T-cell (primary cell): ENCODE measurements around the gene MAP4K4. TPM values are rescaled to one million over a fixed set of nuclear protein-coding genes. Genes with fewer than 3 reads are reported as not detected.

Source experiments
- ATAC-seq, 4 experiments: fragments of 200-7000 bp in 3 of 4; fragments of 150-1000 bp in 1 of 4; cut with Tn5 transposase; replicated peaks in 1 of 4; 1 replicate in 3 of 4; 2 replicates in 1 of 4; pipeline ENCODE4 v1.10.0; 2021; ENCODE audit warnings: moderate library complexity in 3 of 4, mild to moderate bottlenecking in 2 of 4, moderate number of reproducible peaks in 1 of 4
- CTCF ChIA-PET, 2 donors: fragments of 300-600 bp; sonication (Branson Sonifier 250); formaldehyde crosslinking; loops; one replicate each; lab custom pipeline; 2022; ENCODE audit warnings: antibody characterized with exemption in 2 of 2; lab: Charles Lee
- POLR2A ChIA-PET, 2 donors: fragments of 300-600 bp; sonication (Branson Sonifier 250); formaldehyde crosslinking; loops; one replicate each; lab custom pipeline; 2022; ENCODE audit warnings: antibody characterized with exemption in 2 of 2; lab: Charles Lee
- DNase-seq, 35 experiments: peaks; one replicate each; pipeline versions ENCODE4 v3.0.0 to v3.0.0-alpha.2; 2013 to 2023
- H3K27ac ChIP-seq: one replicate; pipeline ENCODE4 v1.5.1; 2013; ENCODE audit warnings: low read length
- H3K27me3 ChIP-seq, 2 experiments: replicated peaks in 1 of 2; 1 replicate in 1 of 2; 2 replicates in 1 of 2; pipeline versions ENCODE4 v1.6.1 to v1.7.0; 2013; ENCODE audit warnings: low read length in 1 of 2, mixed read lengths in 1 of 2; ENCODE audit not compliant: control insufficient read depth in 2 of 2, insufficient read depth in 2 of 2; ENCODE audit errors: extremely low read depth in 1 of 2
- H3K36me3 ChIP-seq, 2 donors: 1 replicate in 1 of 2; 2 replicates in 1 of 2; pipeline versions ENCODE4 v1.6.1 to v1.7.0; 2013; ENCODE audit warnings: low read length in 1 of 2; ENCODE audit not compliant: control insufficient read depth in 2 of 2, insufficient read depth in 1 of 2; ENCODE audit errors: extremely low read depth in 1 of 2
- H3K4me1 ChIP-seq, 2 experiments: 1 replicate in 1 of 2; 2 replicates in 1 of 2; pipeline versions ENCODE4 v1.6.1 to v1.7.0; 2013; ENCODE audit warnings: low read length in 2 of 2, mixed read lengths in 1 of 2; ENCODE audit not compliant: insufficient read depth in 2 of 2, control insufficient read depth in 1 of 2; ENCODE audit errors: extremely low read depth in 1 of 2
- H3K4me3 ChIP-seq, 2 donors: 1 replicate in 1 of 2; 2 replicates in 1 of 2; pipeline versions ENCODE4 v1.5.1 to v1.7.0; 2013; ENCODE audit warnings: mild to moderate bottlenecking in 2 of 2, low read length in 1 of 2, moderate library complexity in 1 of 2; ENCODE audit not compliant: control insufficient read depth in 1 of 2; ENCODE audit errors: extremely low read depth in 1 of 2
- H3K9me3 ChIP-seq: 2 replicates; pipeline ENCODE4 v1.7.0; 2013
- H3K27ac Mint-ChIP-seq, 2 donors: one replicate each; pipeline ENCODE4 v1.8.0; 2020 to 2021; ENCODE audit warnings: mild to moderate bottlenecking in 2 of 2, mixed read lengths in 2 of 2
- H3K27me3 Mint-ChIP-seq, 2 donors: one replicate each; pipeline ENCODE4 v1.8.0; 2021 to 2022; ENCODE audit warnings: mixed read lengths in 2 of 2
- H3K36me3 Mint-ChIP-seq: one replicate; pipeline ENCODE4 v1.8.0; 2021; ENCODE audit warnings: mixed read lengths
- H3K4me1 Mint-ChIP-seq, 3 donors: one replicate each; pipeline ENCODE4 v1.8.0; 2020 to 2022; ENCODE audit warnings: mixed read lengths in 3 of 3, mild to moderate bottlenecking in 1 of 3
- H3K4me3 Mint-ChIP-seq, 3 donors: one replicate each; pipeline ENCODE4 v1.8.0; 2020 to 2022; ENCODE audit warnings: mild to moderate bottlenecking in 3 of 3, mixed read lengths in 3 of 3, moderate library complexity in 3 of 3
- H3K9me3 Mint-ChIP-seq, 3 donors: one replicate each; pipeline ENCODE4 v1.8.0; 2020 to 2022; ENCODE audit warnings: mixed read lengths in 3 of 3
- WGBS: methylation state at CpG from one replicate; pipeline ENCODE4 v1.1.5; 2013; ENCODE audit warnings: missing lambda C conversion rate; ENCODE audit not compliant: insufficient coverage; 5-methylcytosine and 5-hydroxymethylcytosine counted together
- total RNA-seq, 35 experiments: library from RNA in 6 of 35; stranded (reverse) in 6 of 35; fragments of 120-200 nt in 1 of 35; gene quantifications; one replicate each; pipeline versions ENCODE4 v1.2.1 to v1.2.4 and lab custom pipeline; 2013 to 2026

Gene MAP4K4
- total RNA-seq, 5 donors from 2014 or later (not counting 1 experiment from before 2014, with no cell fraction given): 84.2 to 148 (median 93.2) TPM

DNA sequence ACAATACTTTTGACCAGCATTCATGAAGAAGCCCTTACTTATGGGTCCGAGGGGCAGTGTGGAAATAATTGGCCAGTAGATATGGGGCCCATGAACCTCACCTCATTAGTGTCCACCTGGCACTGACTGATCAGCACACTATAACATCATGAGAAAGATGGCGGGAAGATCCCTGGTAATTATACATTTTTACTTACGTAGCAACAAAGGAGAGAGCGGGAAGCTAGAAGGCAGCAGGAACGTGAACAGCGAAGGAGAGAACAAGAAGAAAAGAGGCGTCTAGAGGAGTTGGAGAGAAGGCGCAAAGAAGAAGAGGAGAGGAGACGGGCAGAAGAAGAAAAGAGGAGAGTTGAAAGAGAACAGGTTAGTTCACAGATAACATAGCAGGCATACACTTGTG, 158.3 kb downstream of the MAP4K4 start:
- peaks cover 65% of the 10 kb centered on the region for H3K36me3 Mint-ChIP-seq
- no peaks in the 10 kb centered on the region for H3K27me3 ChIP-seq
- H3K27ac ChIP-seq: no peak overlapping the region
- no peak overlapping the region for H3K4me3 Mint-ChIP-seq
- DNase-seq (no peak), ATAC-seq (no peak)
- H3K27me3 Mint-ChIP-seq: no peaks in the 10 kb centered on the region
- ChIA-PET CTCF (no interaction called here), POLR2A (no interaction called here)
- no peaks in the 10 kb centered on the region for H3K4me1 ChIP-seq
- H3K4me3 ChIP-seq: no peak overlapping the region
- no peaks in the 10 kb centered on the region for H3K9me3 Mint-ChIP-seq
- H3K36me3 ChIP-seq: peaks cover 3 to 89% of the 10 kb centered on the region in 2 donors
- 98% methylated on average over 6 of the region's 9 CpGs for WGBS
- no peak overlapping the region for H3K27ac Mint-ChIP-seq
- H3K4me1 Mint-ChIP-seq: peaks cover 2 to 13% (median 5%) of the 10 kb centered on the region in 3 donors
- H3K9me3 ChIP-seq: no peaks in the 10 kb centered on the region

DNA sequence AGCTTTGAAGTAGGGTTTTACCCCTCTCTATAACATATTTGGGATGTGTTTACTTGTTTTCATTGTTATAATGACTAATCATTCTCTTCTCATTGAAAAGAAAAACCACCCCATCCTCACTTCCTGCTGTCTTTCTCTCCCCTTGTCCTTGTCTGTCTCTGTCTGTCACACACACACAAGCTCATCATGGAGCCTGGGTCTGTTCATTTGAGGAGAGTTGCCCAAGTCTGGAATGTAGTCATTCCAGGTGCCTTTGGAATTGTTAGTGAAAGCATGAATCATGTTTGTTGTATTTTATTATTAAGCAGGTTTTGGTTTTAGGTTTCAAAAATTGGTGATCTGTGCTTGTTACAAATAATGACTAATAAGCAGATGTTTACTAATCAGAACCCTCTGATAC, 160.7 kb downstream of the MAP4K4 start:
- Mint-ChIP-seq H3K4me3 (no peak overlapping the region), H3K27ac (peak overlapping the region; percentile 42 to 43), H3K9me3 (no peaks in the 10 kb centered on the region), H3K4me1 (peaks cover 9 to 15% (median 12%) of the 10 kb centered on the region in 3 donors), H3K27me3 (no peaks in the 10 kb centered on the region), H3K36me3 (peaks cover 75% of the 10 kb centered on the region)
- ChIA-PET POLR2A (interaction anchor here in 1 of 2 donors (0.7 kb wide), 1 partner anchor 148 kb away, joined by 3 read pairs; no protein-coding TSS in a partner anchor), CTCF (no interaction called here)
- no peak overlapping the region for H3K27ac ChIP-seq
- no peak overlapping the region for H3K4me3 ChIP-seq
- DNase-seq (no peak), ATAC-seq (no peak)
- H3K9me3 ChIP-seq: no peaks in the 10 kb centered on the region
- no peaks in the 10 kb centered on the region for H3K4me1 ChIP-seq
- peaks cover 4 to 85% of the 10 kb centered on the region in 2 donors for H3K36me3 ChIP-seq
- H3K27me3 ChIP-seq: no peaks in the 10 kb centered on the region

DNA sequence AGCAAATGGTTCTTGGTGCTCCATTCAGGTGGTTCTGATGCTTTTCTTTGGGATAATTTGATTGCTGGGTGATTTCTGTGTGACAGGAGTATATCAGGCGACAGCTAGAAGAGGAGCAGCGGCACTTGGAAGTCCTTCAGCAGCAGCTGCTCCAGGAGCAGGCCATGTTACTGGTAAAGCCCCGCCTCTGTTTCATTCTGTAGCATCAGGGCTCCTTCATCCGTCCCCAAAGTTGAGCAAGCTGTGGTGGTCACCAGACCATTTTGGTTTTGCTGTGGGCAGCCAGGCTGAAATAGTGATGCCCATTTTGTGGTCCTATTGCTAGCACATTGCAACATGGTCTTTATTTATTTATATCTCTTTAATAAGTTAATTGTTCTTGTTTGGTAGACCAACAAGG, 161.4 kb downstream of the MAP4K4 start:
- Histone ChIP-seq H3K9me3 (no peaks in the 10 kb centered on the region), H3K4me3 (no peak overlapping the region), H3K36me3 (peaks cover 9 to 85% of the 10 kb centered on the region in 2 donors), H3K4me1 (no peaks in the 10 kb centered on the region), H3K27ac (no peak overlapping the region), H3K27me3 (no peaks in the 10 kb centered on the region)
- no peaks in the 10 kb centered on the region for H3K27me3 Mint-ChIP-seq
- peaks cover 74% of the 10 kb centered on the region for H3K36me3 Mint-ChIP-seq
- POLR2A ChIA-PET: no interaction called here
- peak overlapping the region in 1 of 2 donors; percentile 42 for H3K27ac Mint-ChIP-seq
- no peaks in the 10 kb centered on the region for H3K9me3 Mint-ChIP-seq
- H3K4me1 Mint-ChIP-seq: peaks cover 9 to 15% (median 12%) of the 10 kb centered on the region in 3 donors
- WGBS: 100% methylated on average over 4 of the region's 4 CpGs
- no peak overlapping the region for H3K4me3 Mint-ChIP-seq
- no peak for ATAC-seq
- no peak for DNase-seq
- CTCF ChIA-PET: interaction anchor here in 1 of 2 donors (0.7 kb wide), 1 partner anchor 437 kb away, joined by 3 read pairs; no protein-coding TSS in a partner anchor

DNA sequence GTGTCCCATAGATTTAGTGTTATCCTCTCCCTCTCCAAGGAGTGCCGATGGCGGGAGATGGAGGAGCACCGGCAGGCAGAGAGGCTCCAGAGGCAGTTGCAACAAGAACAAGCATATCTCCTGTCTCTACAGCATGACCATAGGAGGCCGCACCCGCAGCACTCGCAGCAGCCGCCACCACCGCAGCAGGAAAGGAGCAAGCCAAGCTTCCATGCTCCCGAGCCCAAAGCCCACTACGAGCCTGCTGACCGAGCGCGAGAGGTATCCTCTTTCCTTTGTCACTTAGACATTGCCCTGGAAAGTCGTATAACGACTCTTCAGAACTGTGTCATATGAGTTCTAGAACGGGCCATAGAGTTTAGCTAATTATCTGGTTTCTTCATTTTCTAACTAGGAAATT, 162.1 kb downstream of the MAP4K4 start:
- ChIA-PET CTCF (interaction anchor here in 1 of 2 donors (0.7 kb wide), 1 partner anchor 438 kb away, joined by 3 read pairs; no protein-coding TSS in a partner anchor), POLR2A (no interaction called here)

DNA sequence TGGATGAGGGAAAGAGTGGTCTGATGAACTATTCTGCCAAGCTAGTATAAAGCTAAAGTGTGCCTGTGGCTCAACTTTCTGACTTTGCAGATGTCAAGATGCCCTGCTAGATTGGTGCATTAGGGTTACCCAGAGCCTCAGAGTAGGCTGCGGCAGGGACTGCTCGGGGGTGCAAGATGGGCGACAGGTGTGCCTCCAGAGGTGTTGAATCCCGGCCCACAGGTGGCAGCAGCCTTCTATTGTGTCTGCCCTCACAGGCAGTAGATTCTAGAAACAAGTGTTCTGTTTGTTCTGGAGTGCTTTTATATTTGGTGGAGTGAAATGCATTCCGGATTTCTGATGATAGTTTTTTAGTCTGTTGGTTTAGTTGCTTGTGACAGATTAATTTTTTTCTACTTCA, 162.7 kb downstream of the MAP4K4 start:
- Mint-ChIP-seq H3K4me1 (peaks cover 9 to 15% (median 12%) of the 10 kb centered on the region in 3 donors), H3K27ac (peak overlapping the region in 1 of 2 donors; percentile 58), H3K27me3 (no peaks in the 10 kb centered on the region), H3K9me3 (no peaks in the 10 kb centered on the region), H3K36me3 (peaks cover 72% of the 10 kb centered on the region), H3K4me3 (no peak overlapping the region)
- H3K9me3 ChIP-seq: no peaks in the 10 kb centered on the region
- ATAC-seq (no peak), DNase-seq (peak in 1 of 35 experiments; percentile 4)
- H3K4me1 ChIP-seq: no peaks in the 10 kb centered on the region
- CTCF ChIA-PET: no interaction called here
- no peaks in the 10 kb centered on the region for H3K27me3 ChIP-seq
- H3K36me3 ChIP-seq: peaks cover 9 to 85% of the 10 kb centered on the region in 2 donors
- POLR2A ChIA-PET: no interaction called here
- H3K27ac ChIP-seq: no peak overlapping the region
- 98% methylated on average over 4 of the region's 5 CpGs for WGBS
- no peak overlapping the region for H3K4me3 ChIP-seq

More for the DNA sequence above, 162.1 kb downstream of the MAP4K4 start:
- Mint-ChIP-seq H3K27me3 (no peaks in the 10 kb centered on the region), H3K27ac (no peak overlapping the region), H3K9me3 (no peaks in the 10 kb centered on the region), H3K4me3 (no peak overlapping the region), H3K4me1 (peaks cover 9 to 15% (median 12%) of the 10 kb centered on the region in 3 donors), H3K36me3 (peaks cover 71% of the 10 kb centered on the region)
- DNase-seq: no peak
- no peaks in the 10 kb centered on the region for H3K4me1 ChIP-seq
- H3K9me3 ChIP-seq: no peaks in the 10 kb centered on the region
- WGBS: 100% methylated on average over 5 of the region's 16 CpGs
- H3K27ac ChIP-seq: no peak overlapping the region
- H3K27me3 ChIP-seq: no peaks in the 10 kb centered on the region
- peaks cover 9 to 83% of the 10 kb centered on the region in 2 donors for H3K36me3 ChIP-seq
- H3K4me3 ChIP-seq: no peak overlapping the region
- no peak for ATAC-seq

DNA sequence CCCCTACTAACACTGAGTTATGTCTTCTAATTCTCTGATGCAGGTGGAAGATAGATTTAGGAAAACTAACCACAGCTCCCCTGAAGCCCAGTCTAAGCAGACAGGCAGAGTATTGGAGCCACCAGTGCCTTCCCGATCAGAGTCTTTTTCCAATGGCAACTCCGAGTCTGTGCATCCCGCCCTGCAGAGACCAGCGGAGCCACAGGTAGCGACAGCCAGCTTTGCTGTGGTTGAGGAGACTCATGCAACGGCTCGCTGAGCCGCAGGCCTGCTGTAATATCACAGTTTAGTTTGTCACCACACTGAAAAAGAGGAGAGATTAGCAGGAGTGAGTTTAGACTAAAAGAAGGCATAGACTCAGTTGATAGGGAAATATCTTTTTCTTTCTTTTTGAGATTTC, 163.3 kb downstream of the MAP4K4 start:
- Mint-ChIP-seq H3K36me3 (peaks cover 71% of the 10 kb centered on the region), H3K27ac (peak overlapping the region in 1 of 2 donors; percentile 58), H3K4me1 (peaks cover 9 to 15% (median 12%) of the 10 kb centered on the region in 3 donors), H3K4me3 (no peak overlapping the region), H3K27me3 (no peaks in the 10 kb centered on the region), H3K9me3 (no peaks in the 10 kb centered on the region)
- Histone ChIP-seq H3K4me3 (no peak overlapping the region), H3K27ac (no peak overlapping the region), H3K36me3 (peaks cover 6 to 85% of the 10 kb centered on the region in 2 donors), H3K9me3 (no peaks in the 10 kb centered on the region), H3K4me1 (no peaks in the 10 kb centered on the region), H3K27me3 (no peaks in the 10 kb centered on the region)
- ATAC-seq (no peak), DNase-seq (no peak)
- CTCF ChIA-PET: no interaction called here
- WGBS: 97% methylated on average over 3 of the region's 8 CpGs
- POLR2A ChIA-PET: no interaction called here
